ENCODE results near the gene FAM9C.

FAM9C gene

DNA sequence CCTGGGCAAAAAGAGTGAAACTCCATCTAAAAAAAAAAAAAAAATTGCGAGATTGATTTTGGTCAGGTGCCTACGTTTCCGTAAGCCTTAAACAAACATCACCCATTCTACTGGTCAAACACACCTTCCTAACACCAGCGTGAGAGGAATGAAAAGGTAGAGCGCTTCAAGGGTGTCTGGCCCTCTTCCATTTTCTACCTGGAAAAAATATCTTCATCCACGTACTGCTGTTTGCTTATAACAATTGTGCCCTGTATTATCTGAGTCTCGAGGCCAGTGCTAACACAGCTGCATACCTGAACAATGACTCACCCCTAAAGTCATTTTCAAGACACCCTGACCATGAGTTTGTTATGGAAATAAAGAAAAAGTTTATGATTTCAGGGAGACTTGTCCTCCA, 55.6 kb downstream of the FAM9C start:
- Mint-ChIP-seq H3K4me3 (no peak overlapping the region), H3K9me3 (peaks cover 54% of the 10 kb centered on the region), H3K27me3 (ENCODE audit: low read depth, poor library complexity) (no peaks in the 10 kb centered on the region), H3K27ac (no peak overlapping the region), H3K36me3 (ENCODE audit: low read depth) (peaks cover 5% of the 10 kb centered on the region), H3K4me1 (no peaks in the 10 kb centered on the region)
- TF ChIP-seq, protein P1, sequence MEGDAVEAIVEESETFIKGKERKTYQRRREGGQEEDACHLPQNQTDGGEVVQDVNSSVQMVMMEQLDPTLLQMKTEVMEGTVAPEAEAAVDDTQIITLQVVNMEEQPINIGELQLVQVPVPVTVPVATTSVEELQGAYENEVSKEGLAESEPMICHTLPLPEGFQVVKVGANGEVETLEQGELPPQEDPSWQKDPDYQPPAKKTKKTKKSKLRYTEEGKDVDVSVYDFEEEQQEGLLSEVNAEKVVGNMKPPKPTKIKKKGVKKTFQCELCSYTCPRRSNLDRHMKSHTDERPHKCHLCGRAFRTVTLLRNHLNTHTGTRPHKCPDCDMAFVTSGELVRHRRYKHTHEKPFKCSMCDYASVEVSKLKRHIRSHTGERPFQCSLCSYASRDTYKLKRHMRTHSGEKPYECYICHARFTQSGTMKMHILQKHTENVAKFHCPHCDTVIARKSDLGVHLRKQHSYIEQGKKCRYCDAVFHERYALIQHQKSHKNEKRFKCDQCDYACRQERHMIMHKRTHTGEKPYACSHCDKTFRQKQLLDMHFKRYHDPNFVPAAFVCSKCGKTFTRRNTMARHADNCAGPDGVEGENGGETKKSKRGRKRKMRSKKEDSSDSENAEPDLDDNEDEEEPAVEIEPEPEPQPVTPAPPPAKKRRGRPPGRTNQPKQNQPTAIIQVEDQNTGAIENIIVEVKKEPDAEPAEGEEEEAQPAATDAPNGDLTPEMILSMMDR (IDR thresholded peaks at IDR 0.05): no peak
- DNase-seq: no peak

- Mint-ChIP-seq H3K9me3 (peaks cover 62% of the 10 kb centered on the region), H3K27me3 (ENCODE audit: low read depth, poor library complexity) (no peaks in the 10 kb centered on the region), H3K4me1 (no peaks in the 10 kb centered on the region), H3K27ac (no peak overlapping the region), H3K4me3 (no peak overlapping the region), H3K36me3 (ENCODE audit: low read depth) (peaks cover 5% of the 10 kb centered on the region)
- TF ChIP-seq, protein P1 (IDR thresholded peaks at IDR 0.05): no peak
- no peak for DNase-seq
Measured at GRCh38 chrX:12987900-12988594, 56.4 kb downstream of the FAM9C start.

DNA sequence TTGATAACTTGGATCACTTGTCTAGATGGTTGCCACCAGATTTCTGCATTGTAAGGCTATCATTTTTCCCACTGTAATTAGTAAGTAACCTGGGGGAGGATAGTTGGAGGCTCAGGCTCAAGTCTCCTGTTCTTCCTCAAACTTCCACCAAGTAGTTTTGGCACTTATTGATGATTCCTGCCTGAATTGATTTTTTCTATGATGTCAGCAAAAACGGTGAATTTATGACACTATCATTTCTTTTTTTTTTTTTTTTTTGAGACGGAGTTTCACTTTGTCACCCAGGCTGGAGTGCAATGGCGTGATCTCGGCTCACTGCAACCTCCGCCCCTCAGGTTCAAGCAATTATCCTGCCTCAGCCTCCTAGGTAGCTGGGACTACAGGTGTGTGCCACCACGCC, 57.1 kb downstream of the FAM9C start:
- Mint-ChIP-seq H3K4me3 (no peak overlapping the region), H3K27ac (no peak overlapping the region), H3K4me1 (no peaks in the 10 kb centered on the region), H3K9me3 (peaks cover 66% of the 10 kb centered on the region), H3K36me3 (ENCODE audit: low read depth) (peaks cover 5% of the 10 kb centered on the region), H3K27me3 (ENCODE audit: low read depth, poor library complexity) (no peaks in the 10 kb centered on the region)
- TF ChIP-seq, protein P1 (IDR thresholded peaks at IDR 0.05): no peak
- DNase-seq: no peak

DNA sequence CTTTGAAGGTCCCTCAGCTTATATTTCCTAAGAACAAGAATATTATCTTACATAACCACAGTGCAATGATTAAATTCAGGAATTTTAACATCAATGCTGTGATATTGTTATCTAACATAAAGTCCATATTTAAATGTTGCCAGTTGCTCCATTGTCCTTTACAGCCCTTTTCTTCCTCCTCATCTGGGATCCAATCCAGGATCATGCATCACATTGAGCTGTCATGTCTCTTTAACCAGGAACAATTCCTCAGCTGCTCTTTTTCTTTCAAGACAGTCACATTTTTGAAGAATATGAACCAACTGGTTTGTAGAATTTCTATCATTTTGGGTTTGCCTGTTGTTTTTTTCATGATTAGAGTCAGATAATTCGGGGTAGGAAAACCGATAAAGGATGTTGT, 57.5 kb downstream of the FAM9C start:
- H3K4me3 Mint-ChIP-seq: no peak overlapping the region
- peaks cover under 1% of the 10 kb centered on the region for H3K27me3 Mint-ChIP-seq (ENCODE audit: low read depth, poor library complexity)
- H3K36me3 Mint-ChIP-seq (ENCODE audit: low read depth): peaks cover 5% of the 10 kb centered on the region
- peaks cover 67% of the 10 kb centered on the region for H3K9me3 Mint-ChIP-seq
- TF ChIP-seq, protein P1 (IDR thresholded peaks at IDR 0.05): no peak
- no peak for DNase-seq
- H3K4me1 Mint-ChIP-seq: no peaks in the 10 kb centered on the region
- H3K27ac Mint-ChIP-seq: no peak overlapping the region

DNA sequence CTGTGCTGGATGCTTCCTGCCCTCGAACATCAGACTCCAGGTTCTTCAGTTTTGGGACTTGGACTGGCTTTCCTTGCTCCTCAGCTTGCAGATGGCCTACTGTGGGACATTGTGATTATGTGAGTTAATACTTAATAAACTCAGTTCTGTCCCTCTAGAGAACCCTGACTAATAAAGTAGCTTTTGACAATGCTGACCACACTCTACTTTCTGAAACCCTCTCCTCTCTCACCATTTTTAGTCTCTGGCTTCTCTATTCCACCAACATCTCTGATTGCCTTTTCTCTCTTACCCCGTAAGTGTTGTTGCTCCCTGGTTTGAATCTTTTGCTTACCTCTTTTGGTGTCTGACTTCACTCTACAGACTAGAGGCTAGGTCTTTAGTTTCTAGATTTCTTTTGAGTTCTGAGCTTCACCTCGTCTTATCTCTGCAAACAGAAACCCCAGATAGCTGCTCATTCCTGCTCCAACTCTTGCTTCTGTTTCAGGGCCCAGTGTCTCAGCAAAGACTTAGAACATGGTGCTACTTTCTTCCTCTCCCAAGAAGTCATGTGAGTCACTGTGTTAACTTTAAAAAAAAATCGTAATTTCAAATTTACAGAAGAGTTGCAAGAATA, 58.1 kb downstream of the FAM9C start:
- H3K4me1 Mint-ChIP-seq: no peaks in the 10 kb centered on the region
- no peak overlapping the region for H3K27ac Mint-ChIP-seq
- H3K36me3 Mint-ChIP-seq (ENCODE audit: low read depth): peaks cover 5% of the 10 kb centered on the region
- no peak overlapping the region for H3K4me3 Mint-ChIP-seq
- DNase-seq: no peak
- peaks cover 3% of the 10 kb centered on the region for H3K27me3 Mint-ChIP-seq (ENCODE audit: low read depth, poor library complexity)
- TF ChIP-seq, protein P1 (IDR thresholded peaks at IDR 0.05): no peak
- H3K9me3 Mint-ChIP-seq: peaks cover 62% of the 10 kb centered on the region

All from nephron progenitor cell (in vitro differentiated cells).